ENCODE results near the gene CDHR2. TPM values are rescaled to one million over a fixed set of nuclear protein-coding genes. Genes with fewer than 3 reads are reported as not detected.

CDHR2 gene
- total and polyA plus RNA-seq, 9 donors: 0.04 to 8.9 (median 0.18) TPM

DNA sequence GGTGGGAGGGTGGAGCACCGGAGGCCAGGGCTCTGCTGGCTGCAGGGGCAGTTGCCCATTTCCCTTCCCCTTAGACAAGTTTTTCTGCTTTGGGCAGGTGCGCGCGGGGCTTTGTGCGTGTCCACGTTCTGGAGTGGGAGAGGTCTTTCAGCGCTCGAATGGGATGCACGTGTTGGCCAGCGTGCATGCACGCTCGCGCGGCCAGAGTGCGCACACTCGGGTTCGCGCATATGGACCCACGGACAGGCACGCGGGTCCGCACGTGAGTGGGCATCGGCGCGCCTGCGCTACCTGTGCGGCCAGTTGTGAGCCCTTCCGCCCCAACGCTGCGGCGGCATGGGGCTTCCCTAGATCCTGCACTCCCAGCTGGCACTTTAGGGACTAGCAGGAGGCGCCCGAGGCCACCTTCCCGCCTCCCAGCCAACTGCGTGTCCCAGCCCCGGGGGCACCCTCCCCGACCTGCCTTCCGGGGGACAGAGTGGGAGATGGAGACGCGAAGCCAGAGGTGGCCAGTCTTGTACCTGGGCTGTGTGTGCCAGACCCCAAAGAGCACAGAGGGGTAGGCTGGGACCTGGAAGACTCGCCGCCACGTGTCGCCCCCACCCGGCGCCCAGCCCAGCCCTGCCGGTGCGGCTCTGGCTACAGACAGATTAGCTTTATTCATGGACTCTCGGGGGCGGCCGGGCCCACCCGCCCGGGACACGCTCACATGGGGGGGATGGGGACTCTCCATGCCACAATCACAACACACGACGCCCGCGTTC lies 70.6 kb downstream of the CDHR2 start:
- 8% methylated on average over 46 of the region's 59 CpGs for WGBS (ENCODE audit: insufficient coverage)
- H3K9me3 ChIP-seq (replicated peaks; ENCODE audit: control insufficient read depth, low read depth, low read length): no peaks in the 10 kb centered on the region
- no peak overlapping the region for H3K4me3 ChIP-seq (ENCODE audit: low read length)
- H3K27ac ChIP-seq (ENCODE audit: low read length): no peak overlapping the region
- no peaks in the 10 kb centered on the region for H3K36me3 ChIP-seq (ENCODE audit: control insufficient read depth, insufficient read depth, low read length)
- H3K4me1 ChIP-seq (ENCODE audit: control insufficient read depth, insufficient read depth, low read length): peaks cover 26% of the 10 kb centered on the region
- peaks cover 79% of the 10 kb centered on the region for H3K27me3 ChIP-seq (ENCODE audit: control insufficient read depth, insufficient read depth, low read length)
- DNase-seq: no peak

DNA sequence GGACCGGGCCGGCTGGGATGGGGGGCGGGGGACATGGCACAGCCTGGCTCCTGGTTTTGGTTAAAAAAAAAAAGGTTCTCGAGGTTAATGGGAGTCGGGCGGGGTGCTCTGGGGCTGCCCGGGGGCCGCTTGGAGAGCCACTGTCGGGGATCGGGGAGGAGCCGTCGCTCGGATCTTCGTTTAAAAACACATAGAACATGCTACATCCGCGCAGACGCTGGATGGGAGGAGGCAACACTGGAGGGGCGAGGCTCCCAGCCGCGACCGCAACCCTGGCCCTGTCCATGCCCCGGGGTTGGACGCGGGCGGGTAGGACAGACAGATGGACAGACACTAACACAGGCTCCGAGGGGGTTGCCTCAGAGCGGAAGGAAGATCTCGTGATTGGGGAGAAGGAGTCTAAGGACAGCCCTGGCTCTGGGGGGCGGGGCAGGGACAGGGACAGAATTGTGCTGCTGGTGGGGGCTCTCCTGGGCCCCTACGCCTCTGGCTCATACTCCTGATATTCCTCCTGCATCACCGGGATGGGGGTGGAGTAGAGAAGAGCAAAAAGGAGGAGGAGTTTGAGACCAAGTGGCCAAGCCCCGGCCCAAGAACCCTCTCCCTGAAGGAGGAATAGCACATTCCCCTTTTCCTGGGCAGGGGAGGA lies 71.3 kb downstream of the CDHR2 start:
- DNase-seq: no peak

DNA sequence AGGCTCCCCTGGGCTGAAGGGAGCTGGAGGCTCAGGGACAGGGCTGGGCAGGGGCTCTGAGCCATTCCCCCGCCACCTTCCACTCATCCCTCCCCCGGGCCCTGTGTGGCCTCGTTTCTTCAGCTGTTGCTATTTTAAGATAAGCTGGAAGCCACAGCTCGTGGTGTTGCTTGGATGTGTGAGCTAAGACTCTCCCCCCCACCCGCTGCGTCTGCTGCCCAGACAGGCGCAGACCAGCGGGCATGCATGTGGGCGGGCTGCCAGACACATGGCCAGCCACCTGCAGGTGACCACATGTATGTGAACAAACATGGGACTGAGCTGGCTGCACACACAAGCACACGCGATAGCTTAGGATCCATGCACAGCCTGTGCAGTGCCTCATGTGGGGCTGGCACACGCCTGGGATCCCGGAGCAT lies 72.5 kb downstream of the CDHR2 start:
- H3K36me3 ChIP-seq (ENCODE audit: control insufficient read depth, insufficient read depth, low read length): no peaks in the 10 kb centered on the region
- peaks cover 26% of the 10 kb centered on the region for H3K4me1 ChIP-seq (ENCODE audit: control insufficient read depth, insufficient read depth, low read length)
- 72% methylated on average over 10 of the region's 13 CpGs for WGBS (ENCODE audit: insufficient coverage)
- no peak overlapping the region for H3K27ac ChIP-seq (ENCODE audit: low read length)
- no peak overlapping the region for H3K4me3 ChIP-seq (ENCODE audit: low read length)
- peaks cover 89% of the 10 kb centered on the region for H3K27me3 ChIP-seq (ENCODE audit: control insufficient read depth, insufficient read depth, low read length)
- DNase-seq: no peak
- H3K9me3 ChIP-seq (replicated peaks; ENCODE audit: control insufficient read depth, low read depth, low read length): no peaks in the 10 kb centered on the region

More for the DNA sequence above, 71.3 kb downstream of the CDHR2 start:
- WGBS (ENCODE audit: insufficient coverage): 2% methylated on average over 13 of the region's 32 CpGs
- no peak overlapping the region for H3K27ac ChIP-seq (ENCODE audit: low read length)
- peaks cover 26% of the 10 kb centered on the region for H3K4me1 ChIP-seq (ENCODE audit: control insufficient read depth, insufficient read depth, low read length)
- H3K4me3 ChIP-seq (ENCODE audit: low read length): no peak overlapping the region
- H3K27me3 ChIP-seq (ENCODE audit: control insufficient read depth, insufficient read depth, low read length): peaks cover 86% of the 10 kb centered on the region
- H3K9me3 ChIP-seq (replicated peaks; ENCODE audit: control insufficient read depth, low read depth, low read length): no peaks in the 10 kb centered on the region
- H3K36me3 ChIP-seq (ENCODE audit: control insufficient read depth, insufficient read depth, low read length): no peaks in the 10 kb centered on the region

DNA sequence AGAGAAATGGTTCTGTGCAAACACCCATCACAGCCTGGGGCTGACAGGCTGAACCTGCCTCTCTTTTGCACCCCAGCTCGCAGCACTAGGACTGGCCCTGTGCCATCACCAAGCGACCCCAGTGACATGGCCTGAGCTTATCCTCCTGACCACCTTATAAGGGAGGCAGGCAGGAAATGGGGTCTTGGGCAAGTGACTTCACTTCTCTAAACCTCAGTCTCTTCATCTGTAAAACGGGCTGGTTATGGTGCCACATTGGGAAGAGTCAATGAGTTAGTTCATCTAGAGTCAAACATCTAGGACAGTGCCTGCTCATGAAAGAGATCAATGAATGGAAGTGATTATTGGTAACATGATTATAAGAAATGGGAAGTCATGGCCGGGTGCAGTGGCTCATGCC lies 75.0 kb downstream of the CDHR2 start:
- H3K9me3 ChIP-seq (replicated peaks; ENCODE audit: control insufficient read depth, low read depth, low read length): no peaks in the 10 kb centered on the region
- peaks cover 89% of the 10 kb centered on the region for H3K27me3 ChIP-seq (ENCODE audit: control insufficient read depth, insufficient read depth, low read length)
- DNase-seq: no peak
- H3K4me3 ChIP-seq (ENCODE audit: low read length): no peak overlapping the region
- no peaks in the 10 kb centered on the region for H3K36me3 ChIP-seq (ENCODE audit: control insufficient read depth, insufficient read depth, low read length)
- H3K4me1 ChIP-seq (ENCODE audit: control insufficient read depth, insufficient read depth, low read length): peaks cover 22% of the 10 kb centered on the region
- WGBS (ENCODE audit: insufficient coverage): 40% methylated on average over 1 of the region's 4 CpGs
- H3K27ac ChIP-seq (ENCODE audit: low read length): no peak overlapping the region

DNA sequence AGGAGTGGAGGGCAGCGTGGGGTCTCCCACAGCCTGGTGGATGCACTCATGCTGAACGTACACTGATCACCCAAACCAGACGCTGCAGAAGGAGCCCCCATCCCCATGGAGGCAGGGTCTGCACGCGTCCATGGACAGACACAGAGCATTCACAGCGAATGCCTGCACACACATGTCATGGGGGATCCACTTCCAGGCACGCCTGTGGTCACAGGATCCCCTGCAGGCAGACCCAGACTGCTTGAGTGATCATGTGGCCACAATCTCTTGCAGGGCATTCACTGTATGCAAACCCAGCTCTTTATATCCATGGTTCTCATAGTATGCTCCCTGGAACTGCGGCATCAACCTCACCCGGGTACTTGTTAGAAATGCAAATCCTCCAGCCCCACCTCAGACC lies 75.8 kb downstream of the CDHR2 start:
- Histone ChIP-seq H3K27ac (ENCODE audit: low read length) (no peak overlapping the region), H3K9me3 (replicated peaks; ENCODE audit: control insufficient read depth, low read depth, low read length) (no peaks in the 10 kb centered on the region), H3K27me3 (ENCODE audit: control insufficient read depth, insufficient read depth, low read length) (peaks cover 89% of the 10 kb centered on the region), H3K4me3 (ENCODE audit: low read length) (no peak overlapping the region), H3K4me1 (ENCODE audit: control insufficient read depth, insufficient read depth, low read length) (peaks cover 20% of the 10 kb centered on the region), H3K36me3 (ENCODE audit: control insufficient read depth, insufficient read depth, low read length) (no peaks in the 10 kb centered on the region)
- WGBS (ENCODE audit: insufficient coverage): 63% methylated on average over 9 of the region's 9 CpGs
- no peak for DNase-seq

DNA sequence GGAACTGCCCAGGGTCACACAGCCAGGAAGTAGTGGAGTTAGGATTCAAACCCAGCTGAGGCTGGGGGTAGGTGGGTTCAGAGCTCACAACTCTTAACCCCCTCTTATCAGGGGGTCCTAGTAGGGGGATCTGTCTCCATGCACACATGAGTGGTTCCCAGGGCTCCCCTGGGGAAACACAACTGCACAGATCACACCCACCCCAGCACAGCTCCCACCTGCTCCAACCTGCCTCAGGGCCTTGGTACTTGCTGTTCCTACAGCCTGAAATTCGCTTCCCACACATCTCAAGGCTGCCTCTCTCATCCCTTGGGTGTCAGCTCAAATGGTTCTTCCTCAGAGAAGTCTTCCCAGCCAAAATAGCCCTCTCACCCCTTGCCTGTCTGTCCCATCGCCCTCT lies 76.4 kb downstream of the CDHR2 start:
- no peaks in the 10 kb centered on the region for H3K36me3 ChIP-seq (ENCODE audit: control insufficient read depth, insufficient read depth, low read length)
- no peak overlapping the region for H3K27ac ChIP-seq (ENCODE audit: low read length)
- 65% methylated on average over 2 of the region's 2 CpGs for WGBS (ENCODE audit: insufficient coverage)
- H3K9me3 ChIP-seq (replicated peaks; ENCODE audit: control insufficient read depth, low read depth, low read length): no peaks in the 10 kb centered on the region
- H3K27me3 ChIP-seq (ENCODE audit: control insufficient read depth, insufficient read depth, low read length): peaks cover 86% of the 10 kb centered on the region
- H3K4me1 ChIP-seq (ENCODE audit: control insufficient read depth, insufficient read depth, low read length): peaks cover 18% of the 10 kb centered on the region
- DNase-seq: no peak
- H3K4me3 ChIP-seq (ENCODE audit: low read length): no peak overlapping the region

DNA sequence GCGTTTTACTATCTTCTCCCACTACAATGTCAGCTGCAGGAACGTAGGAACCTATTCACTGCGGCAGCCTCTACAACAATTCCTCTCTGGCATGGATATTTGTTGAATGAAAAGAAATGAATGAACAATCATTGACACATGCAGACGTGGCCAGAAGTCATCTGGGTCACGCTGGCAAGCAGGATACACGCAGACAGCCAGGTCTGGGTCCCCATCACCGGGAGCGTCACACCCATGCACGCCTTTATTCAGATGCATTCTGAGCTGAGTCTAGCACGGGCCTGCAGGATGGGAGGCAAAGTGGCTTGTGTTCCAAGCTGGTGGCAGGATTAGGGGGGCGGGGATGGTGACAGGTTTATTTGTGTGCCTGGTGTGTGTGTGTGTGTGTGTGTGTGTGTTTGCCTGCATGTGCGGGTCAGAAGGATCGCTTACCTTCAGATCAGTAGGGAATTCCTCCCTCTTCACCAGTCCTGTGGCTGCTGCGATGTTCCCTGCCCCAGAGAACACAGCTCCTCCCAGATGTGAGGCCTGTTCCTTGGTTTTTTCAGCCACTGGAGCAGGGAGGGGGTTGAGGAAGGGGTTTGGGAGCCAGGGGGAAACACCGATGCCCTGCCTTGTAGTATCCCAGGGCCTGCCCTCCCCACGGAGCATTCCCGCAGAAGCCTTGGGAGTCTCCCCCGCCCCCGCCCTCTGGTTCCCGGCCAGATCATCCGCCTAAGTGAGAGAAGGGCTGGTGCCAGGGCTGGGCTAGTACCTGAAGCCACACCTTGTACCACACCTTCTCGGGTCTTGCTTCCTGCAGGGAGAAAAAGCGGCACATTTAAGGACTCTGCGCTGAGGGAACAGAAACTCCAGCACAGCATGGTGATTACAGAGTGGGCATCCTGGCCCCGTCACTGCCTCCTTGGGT lies 77.1 kb downstream of the CDHR2 start:
- DNase-seq: no peak
- H3K4me3 ChIP-seq (ENCODE audit: low read length): no peak overlapping the region
- WGBS (ENCODE audit: insufficient coverage): 37% methylated on average over 17 of the region's 25 CpGs
- no peak overlapping the region for H3K27ac ChIP-seq (ENCODE audit: low read length)
- no peaks in the 10 kb centered on the region for H3K36me3 ChIP-seq (ENCODE audit: control insufficient read depth, insufficient read depth, low read length)
- H3K4me1 ChIP-seq (ENCODE audit: control insufficient read depth, insufficient read depth, low read length): peaks cover 13% of the 10 kb centered on the region
- peaks cover 86% of the 10 kb centered on the region for H3K27me3 ChIP-seq (ENCODE audit: control insufficient read depth, insufficient read depth, low read length)
- H3K9me3 ChIP-seq (replicated peaks; ENCODE audit: control insufficient read depth, low read depth, low read length): no peaks in the 10 kb centered on the region

DNA sequence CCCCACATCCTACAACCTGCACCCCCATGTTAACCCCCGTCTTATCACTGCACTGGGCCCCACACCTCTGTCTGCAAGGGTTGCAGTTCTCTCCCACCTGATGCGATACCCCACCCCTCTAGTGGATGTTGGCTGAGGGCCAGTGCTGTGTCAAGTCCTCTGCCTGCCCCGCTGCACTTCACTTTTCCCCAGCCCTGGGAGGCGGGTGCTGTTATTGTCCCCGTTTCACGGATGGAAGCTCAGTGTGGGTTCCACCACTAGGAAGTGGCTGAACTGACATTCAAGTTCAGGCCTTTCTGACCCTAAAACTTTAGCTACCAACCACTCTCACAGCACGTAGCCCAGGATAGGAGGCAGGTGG lies 77.7 kb downstream of the CDHR2 start:
- DNase-seq: no peak
- Histone ChIP-seq H3K4me3 (ENCODE audit: low read length) (no peak overlapping the region), H3K27me3 (ENCODE audit: control insufficient read depth, insufficient read depth, low read length) (peaks cover 86% of the 10 kb centered on the region), H3K4me1 (ENCODE audit: control insufficient read depth, insufficient read depth, low read length) (peaks cover 10% of the 10 kb centered on the region), H3K9me3 (replicated peaks; ENCODE audit: control insufficient read depth, low read depth, low read length) (no peaks in the 10 kb centered on the region), H3K27ac (ENCODE audit: low read length) (no peak overlapping the region), H3K36me3 (ENCODE audit: control insufficient read depth, insufficient read depth, low read length) (no peaks in the 10 kb centered on the region)
- WGBS (ENCODE audit: insufficient coverage): 72% methylated on average over 3 of the region's 7 CpGs

DNA sequence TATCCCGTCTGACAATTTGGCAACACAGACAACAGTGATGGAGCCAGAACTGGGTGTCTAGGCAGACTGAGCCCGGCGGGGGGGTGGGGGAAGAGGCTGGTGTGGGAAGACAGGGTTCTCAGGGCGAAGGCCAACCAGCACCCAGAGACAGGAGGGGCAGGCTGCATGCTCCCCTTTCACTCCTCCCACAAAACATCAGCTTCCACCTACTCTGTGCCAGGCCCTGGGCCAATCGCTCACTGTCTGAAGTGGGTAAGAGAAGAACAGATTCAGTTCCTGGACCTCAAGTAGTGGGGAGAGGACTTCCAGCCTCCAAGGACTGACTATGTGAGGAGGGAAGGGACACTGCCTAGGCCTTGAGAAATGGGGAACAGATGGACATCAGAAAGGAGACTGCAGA lies 78.4 kb downstream of the CDHR2 start:
- H3K4me1 ChIP-seq (ENCODE audit: control insufficient read depth, insufficient read depth, low read length): peaks cover 10% of the 10 kb centered on the region
- no peak for DNase-seq
- no peaks in the 10 kb centered on the region for H3K9me3 ChIP-seq (replicated peaks; ENCODE audit: control insufficient read depth, low read depth, low read length)
- no peak overlapping the region for H3K4me3 ChIP-seq (ENCODE audit: low read length)
- no peak overlapping the region for H3K27ac ChIP-seq (ENCODE audit: low read length)
- no peaks in the 10 kb centered on the region for H3K36me3 ChIP-seq (ENCODE audit: control insufficient read depth, insufficient read depth, low read length)
- 60% methylated on average over 1 of the region's 5 CpGs for WGBS (ENCODE audit: insufficient coverage)
- H3K27me3 ChIP-seq (ENCODE audit: control insufficient read depth, insufficient read depth, low read length): peaks cover 90% of the 10 kb centered on the region
